IMR-90 (cell line): ENCODE results near the gene MFAP4. TPM values are rescaled to one million over a fixed set of nuclear protein-coding genes. Genes with fewer than 3 reads are reported as not detected.

Experiments
- ATAC-seq: fragments of 200-7000 bp; cut with Tn5 transposase; 2 replicates; pipeline ENCODE4 v1.9.1; 2020; ENCODE audit warnings: low read depth, mild to moderate bottlenecking, moderate library complexity
- BruUV-seq: library from RNA; stranded (reverse); fragments of 400-500 nt; replicated peaks from 2 replicates; lab custom pipeline; 2021; lab: Mats Ljungman, UMichigan
- CTCF ChIA-PET: fragments of 300-600 bp; formaldehyde crosslinking; extraction: SDS; loops from one replicate; lab custom pipeline; 2021; ENCODE audit warnings: antibody characterized with exemption; lab: Yijun Ruan, JAX
- POLR2A ChIA-PET: fragments of 300-600 bp; sonication (Branson Sonifier 250); formaldehyde crosslinking; loops from one replicate; lab custom pipeline; 2022; ENCODE audit warnings: antibody characterized with exemption; ENCODE audit not compliant: unreplicated experiment; lab: Charles Lee
- DNase-seq: peaks from one replicate; pipeline ENCODE4 v3.0.0; 2013
- H2AFZ ChIP-seq: replicated peaks from 2 replicates; pipeline ENCODE3; 2013; ENCODE audit warnings: low read length, mild to moderate bottlenecking; ENCODE audit not compliant: poor library complexity
- H2AK5ac ChIP-seq: 2 replicates; pipeline ENCODE4 v1.6.1; 2013; ENCODE audit warnings: low read depth, low read length, inconsistent platforms
- H2AK9ac ChIP-seq: replicated peaks from 2 replicates; pipeline ENCODE3; 2013; ENCODE audit warnings: mild to moderate bottlenecking, low read depth, low read length, moderate library complexity; ENCODE audit not compliant: poor library complexity
- H2BK120ac ChIP-seq: 2 replicates; pipeline ENCODE4 v1.6.1; 2013; ENCODE audit warnings: low read depth, low read length, inconsistent platforms
- H2BK15ac ChIP-seq: 3 replicates; pipeline ENCODE4 v1.6.1; 2013; ENCODE audit warnings: low read depth, low read length, inconsistent platforms
- H2BK20ac ChIP-seq: 2 replicates; pipeline ENCODE4 v1.6.1; 2013; ENCODE audit warnings: low read depth, mild to moderate bottlenecking, inconsistent platforms, low read length, moderate library complexity
- H2BK5ac ChIP-seq: 2 replicates; pipeline ENCODE4 v1.6.1; 2013; ENCODE audit warnings: mild to moderate bottlenecking, low read depth, low read length, inconsistent platforms; ENCODE audit not compliant: poor library complexity, severe bottlenecking
- H3K14ac ChIP-seq: replicated peaks from 2 replicates; pipeline ENCODE4 v1.6.1; 2013; ENCODE audit warnings: low read depth, low read length, inconsistent platforms
- H3K18ac ChIP-seq: 2 replicates; pipeline ENCODE4 v1.6.1; 2013; ENCODE audit warnings: low read depth, low read length, control low read depth
- H3K23ac ChIP-seq: 2 replicates; pipeline ENCODE4 v1.6.1; 2013; ENCODE audit warnings: low read depth, low read length, inconsistent platforms
- H3K27ac ChIP-seq: 2 replicates; pipeline ENCODE4 v1.5.1; 2013; ENCODE audit warnings: mild to moderate bottlenecking, control low read depth, low read length; ENCODE audit not compliant: insufficient read depth
- H3K27me3 ChIP-seq: 2 replicates; pipeline ENCODE4 v1.6.1; 2013; ENCODE audit warnings: low read length; ENCODE audit not compliant: control insufficient read depth, insufficient read depth
- H3K36me3 ChIP-seq: 2 replicates; pipeline ENCODE4 v1.6.1; 2013; ENCODE audit warnings: low read length, mixed read lengths; ENCODE audit not compliant: control insufficient read depth, insufficient read depth
- H3K4ac ChIP-seq: 2 replicates; pipeline ENCODE4 v1.6.1; 2013; ENCODE audit warnings: low read depth, low read length, inconsistent platforms
- H3K4me1 ChIP-seq: 2 replicates; pipeline ENCODE4 v1.6.1; 2013; ENCODE audit warnings: low read length, mixed read lengths; ENCODE audit not compliant: control insufficient read depth, insufficient read depth
- H3K4me2 ChIP-seq: 2 replicates; pipeline ENCODE4 v1.6.1; 2013; ENCODE audit warnings: low read depth, mild to moderate bottlenecking, control low read depth, low read length, moderate library complexity
- H3K4me3 ChIP-seq: 2 replicates; pipeline ENCODE4 v1.5.1; 2013; ENCODE audit warnings: low read depth, mild to moderate bottlenecking, control low read depth, low read length, moderate library complexity; ENCODE audit not compliant: insufficient read depth
- H3K56ac ChIP-seq: 2 replicates; pipeline ENCODE4 v1.6.1; 2013; ENCODE audit warnings: low read length, inconsistent platforms; ENCODE audit not compliant: insufficient read depth; ENCODE audit errors: extremely low read depth
- H3K79me1 ChIP-seq, 2 experiments: 2 replicates each; pipeline ENCODE4 v1.6.1; 2013; ENCODE audit warnings: low read length in 2 of 2, inconsistent platforms in 1 of 2, low read depth in 1 of 2
- H3K9ac ChIP-seq: 2 replicates; pipeline ENCODE4 v1.6.1; 2013; ENCODE audit warnings: low read depth, low read length, control low read depth
- H3K9me1 ChIP-seq: 2 replicates; pipeline ENCODE4 v1.6.1; 2013; ENCODE audit warnings: low read length, inconsistent platforms; ENCODE audit not compliant: insufficient read depth
- H3K9me3 ChIP-seq: 2 replicates; pipeline ENCODE4 v1.6.1; 2013; ENCODE audit warnings: low read length; ENCODE audit not compliant: control insufficient read depth, insufficient read depth
- H4K20me1 ChIP-seq: 2 replicates; pipeline ENCODE4 v1.6.1; 2013; ENCODE audit warnings: low read length, inconsistent platforms; ENCODE audit not compliant: insufficient read depth
- H4K5ac ChIP-seq: 2 replicates; pipeline ENCODE4 v1.6.1; 2013; ENCODE audit warnings: mild to moderate bottlenecking, low read depth, low read length, control low read depth
- H4K8ac ChIP-seq, 2 experiments: 2 replicates each; pipeline ENCODE4 v1.6.1; 2013; ENCODE audit warnings: low read depth in 2 of 2, low read length in 2 of 2, control low read depth in 1 of 2, inconsistent platforms in 1 of 2
- H4K91ac ChIP-seq: 2 replicates; pipeline ENCODE4 v1.6.1; 2013; ENCODE audit warnings: low read depth, low read length, inconsistent platforms; ENCODE audit not compliant: insufficient read depth
- POLR2A ChIP-seq: IDR thresholded peaks from 2 replicates; pipeline ENCODE4 v1.6.1; 2012; ENCODE audit warnings: mild to moderate bottlenecking, low read depth, low read length
- WGBS, 2 experiments: methylation state at CpG; one replicate each; pipeline versions ENCODE4 v1.1.5 to v1.1.7; 2013; ENCODE audit warnings: missing lambda C conversion rate in 2 of 2; ENCODE audit not compliant: insufficient read length in 1 of 2; ENCODE audit errors: extremely low coverage in 2 of 2; 5-methylcytosine and 5-hydroxymethylcytosine counted together
- dilution Hi-C: fragments of 300-500 bp; cut with HindIII; formaldehyde crosslinking; loops from one replicate; pipeline ENCODE4 v1.14.3; 2018; ENCODE audit warnings: low sequenced_read_pairs; ENCODE audit not compliant: unreplicated experiment
- in situ Hi-C: fragments of 300-500 bp; cut with MboI; formaldehyde crosslinking; loops from 3 replicates; pipeline ENCODE4 v1.14.3; 2019; ENCODE audit warnings: low sequenced_read_pairs, inconsistent platforms, mixed read lengths
- intact Hi-C: fragments of 100-400 bp; cut with micrococcal nuclease; formaldehyde crosslinking; loops from 2 replicates; pipeline ENCODE4 v1.10.0; 2022
- polyA plus RNA-seq, 3 experiments: library from polyadenylated mRNA; depleted of rRNA; stranded (reverse); fragments of >200 nt; gene quantifications; 2 replicates each; pipeline ENCODE4 v1.2.3, GENCODE V29; 2012; ENCODE audit warnings: low replicate concordance in 1 of 3
- total RNA-seq: library from RNA; depleted of rRNA; stranded (reverse); fragments of >200 nt; gene quantifications from 2 replicates; pipeline ENCODE4 v1.2.3, GENCODE V29; 2012

MFAP4 gene
- total and polyA plus RNA-seq, 2 of the 4 experiments (the other 2 are of a cell fraction): 7.0 to 71.6 TPM

DNA sequence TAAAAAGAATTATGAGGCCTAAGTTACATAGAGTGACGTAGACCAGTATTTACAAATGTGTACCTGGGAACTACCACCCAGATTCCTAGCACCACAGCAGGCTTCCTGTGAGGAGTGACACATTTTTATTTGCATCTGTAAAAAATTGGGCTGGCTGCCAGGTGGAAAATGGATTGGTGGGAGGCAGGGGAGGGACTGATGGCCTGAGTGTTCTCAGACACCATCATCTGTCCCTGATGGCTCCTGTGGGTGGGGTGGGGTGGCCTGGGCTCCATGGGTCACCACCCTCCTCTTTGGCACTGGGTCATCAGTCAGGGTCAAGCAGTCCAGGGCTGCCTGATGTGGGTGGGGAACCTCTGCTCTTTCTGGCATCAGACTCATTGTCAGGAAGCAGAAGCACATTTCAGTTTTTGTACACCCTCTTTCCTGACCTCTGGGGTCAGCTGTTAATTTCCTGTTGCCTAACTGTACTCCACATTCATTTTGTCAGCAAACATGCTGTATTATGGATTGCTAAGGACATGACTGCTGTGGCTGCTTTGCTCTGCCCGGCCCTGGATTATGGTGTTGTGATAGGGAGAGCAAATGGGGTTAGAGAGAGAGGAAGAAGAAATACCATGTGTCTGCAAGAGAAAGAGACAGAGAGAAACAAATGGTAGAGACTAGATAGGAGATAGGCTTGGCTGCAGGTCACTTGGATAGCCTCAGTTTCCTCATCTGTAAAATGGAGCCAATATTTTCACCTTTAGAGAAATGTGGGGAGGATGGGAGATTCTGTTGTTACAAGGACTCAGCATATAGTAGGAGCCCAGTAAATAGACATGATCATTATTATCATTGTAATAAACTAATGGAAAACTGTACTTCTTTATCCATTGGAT, 11.6 kb upstream of the MFAP4 start:
- POLR2A ChIA-PET: no interaction called here
- no peak overlapping the region for H2BK5ac ChIP-seq
- dilution Hi-C loops: no loop called here

More for the DNA sequence above, 11.6 kb upstream of the MFAP4 start:
- Histone ChIP-seq H2AK5ac (0 out of 2 replicates have a peak overlapping the region, but pooled peaks have one; percentile 15), H3K27me3 (no peaks in the 10 kb centered on the region), H3K4ac (no peak overlapping the region), H3K4me1 (peaks cover 10% of the 10 kb centered on the region), H2BK120ac (no peak overlapping the region), H4K20me1 (no peaks in the 10 kb centered on the region), H4K91ac (no peak overlapping the region), H2AFZ (no peak overlapping the region), H3K27ac (no peak overlapping the region), H3K18ac (no peak overlapping the region), H3K36me3 (no peaks in the 10 kb centered on the region), H3K56ac (no peak overlapping the region), H3K4me3 (no peak overlapping the region), H2BK15ac (no peak overlapping the region), H3K9me3 (no peaks in the 10 kb centered on the region), H3K9ac (no peak overlapping the region), H3K23ac (no peak overlapping the region), H3K79me1 (no peaks in the 10 kb centered on the region), H3K14ac (no peak overlapping the region), H4K8ac (no peak overlapping the region), H3K4me2 (no peak overlapping the region), H2BK20ac (no peak overlapping the region), H2AK9ac (no peak overlapping the region), H4K5ac (peak overlapping the region; percentile 53; the same call in 1 of the 2 replicates), H3K9me1 (peaks cover 4% of the 10 kb centered on the region; the same call in 1 of the 2 replicates)
- ATAC-seq: peak; percentile 46
- intact Hi-C loops: no loop called here
- no TSS peak for BruUV-seq
- no peak for TF ChIP-seq POLR2A
- DNase-seq: no peak
- 40% methylated on average over 1 of the region's 2 CpGs; no CpG with 5 or more reads in 1 of the 2 experiments for WGBS, 2 experiments
- CTCF ChIA-PET: no interaction called here
- in situ Hi-C loops: no loop called here
